HUES6 (cell line): ENCODE data around the gene ADAMTS7.
"Not testable (repeated sequence)": the region's sequence is repeated elsewhere in the genome, so short reads cannot be mapped to it uniquely, and the experiment has no call there.

Experiments used
- H3K27ac ChIP-seq: 2 replicates; pipeline ENCODE4 v1.7.0; 2013; ENCODE audit warnings: low read depth, mild to moderate bottlenecking, low read length, inconsistent platforms
- H3K27me3 ChIP-seq: 2 replicates; pipeline ENCODE4 v1.6.1; 2013; ENCODE audit warnings: low read length; ENCODE audit not compliant: control insufficient read depth, insufficient read depth
- H3K36me3 ChIP-seq: 2 replicates; pipeline ENCODE4 v1.6.1; 2013; ENCODE audit warnings: low read length; ENCODE audit not compliant: control insufficient read depth, insufficient read depth
- H3K4me1 ChIP-seq: 2 replicates; pipeline ENCODE4 v1.6.1; 2013; ENCODE audit warnings: low read length; ENCODE audit not compliant: control insufficient read depth, insufficient read depth
- H3K4me3 ChIP-seq: 2 replicates; pipeline ENCODE4 v1.5.1; 2013; ENCODE audit warnings: low read depth, low read length
- H3K9ac ChIP-seq: one replicate; pipeline ENCODE4 v1.6.1; 2013; ENCODE audit warnings: mild to moderate bottlenecking, low read length
- H3K9me3 ChIP-seq: 2 replicates; pipeline ENCODE4 v1.6.1; 2013; ENCODE audit warnings: low read depth, low read length; ENCODE audit not compliant: control insufficient read depth, insufficient read depth

ADAMTS7 gene

GRCh38 chr15:78749831-78750230, 61.4 kb downstream of the ADAMTS7 start:
- peaks cover 12% of the 10 kb centered on the region for H3K27me3 ChIP-seq
- no peak overlapping the region for H3K9ac ChIP-seq
- H3K9me3 ChIP-seq = no peaks in the 10 kb centered on the region
- H3K4me3 ChIP-seq = no peak overlapping the region
- no peak overlapping the region for H3K27ac ChIP-seq
- peaks cover 3% of the 10 kb centered on the region; the same call in 1 of the 2 replicates for H3K4me1 ChIP-seq
- no peaks in the 10 kb centered on the region for H3K36me3 ChIP-seq

- not testable (repeated sequence) for H3K4me1 ChIP-seq, H3K4me3 ChIP-seq, H3K27ac ChIP-seq, H3K9me3 ChIP-seq, H3K36me3 ChIP-seq, H3K9ac ChIP-seq
- H3K27me3 ChIP-seq = peaks cover 12% of the 10 kb centered on the region
Observed at GRCh38 chr15:78747877-78748276, 63.4 kb downstream of the ADAMTS7 start.

- not testable (repeated sequence) for H3K9me3 ChIP-seq, H3K9ac ChIP-seq, H3K4me3 ChIP-seq, H3K36me3 ChIP-seq, H3K27me3 ChIP-seq, H3K4me1 ChIP-seq, H3K27ac ChIP-seq
Observed at GRCh38 chr15:78741674-78742073, 69.6 kb downstream of the ADAMTS7 start.

GRCh38 chr15:78740904-78741274, 70.4 kb downstream of the ADAMTS7 start:
- Histone ChIP-seq H3K36me3 (no peaks in the 10 kb centered on the region), H3K4me3 (no peak overlapping the region), H3K27ac (no peak overlapping the region), H3K27me3 (no peaks in the 10 kb centered on the region), H3K9ac (no peak overlapping the region), H3K4me1 (peaks cover 5% of the 10 kb centered on the region; the same call in 1 of the 2 replicates), H3K9me3 (no peaks in the 10 kb centered on the region)

GRCh38 chr15:78739996-78740903, 71.0 kb downstream of the ADAMTS7 start:
- Histone ChIP-seq H3K27me3 (no peaks in the 10 kb centered on the region), H3K27ac (no peak overlapping the region), H3K9ac (no peak overlapping the region), H3K9me3 (no peaks in the 10 kb centered on the region), H3K4me3 (no peak overlapping the region), H3K36me3 (no peaks in the 10 kb centered on the region), H3K4me1 (peaks cover 5% of the 10 kb centered on the region; the same call in 1 of the 2 replicates)

- Histone ChIP-seq H3K36me3 (no peaks in the 10 kb centered on the region), H3K4me1 (peaks cover 5% of the 10 kb centered on the region; the same call in 1 of the 2 replicates), H3K9ac (no peak overlapping the region), H3K27ac (no peak overlapping the region), H3K4me3 (no peak overlapping the region), H3K9me3 (no peaks in the 10 kb centered on the region), H3K27me3 (no peaks in the 10 kb centered on the region)
Observed at GRCh38 chr15:78739206-78739605, 72.1 kb downstream of the ADAMTS7 start.

- not testable (repeated sequence) for H3K4me3 ChIP-seq, H3K27ac ChIP-seq, H3K9me3 ChIP-seq, H3K4me1 ChIP-seq, H3K9ac ChIP-seq, H3K36me3 ChIP-seq, H3K27me3 ChIP-seq
Observed at GRCh38 chr15:78737931-78738558, 73.2 kb downstream of the ADAMTS7 start.

- no peaks in the 10 kb centered on the region for H3K27me3 ChIP-seq
- no peak overlapping the region for H3K9ac ChIP-seq
- H3K4me3 ChIP-seq = no peak overlapping the region
- no peaks in the 10 kb centered on the region for H3K36me3 ChIP-seq
- H3K27ac ChIP-seq = no peak overlapping the region
- H3K9me3 ChIP-seq = no peaks in the 10 kb centered on the region
- peaks cover 5% of the 10 kb centered on the region; the same call in 1 of the 2 replicates for H3K4me1 ChIP-seq
Observed at GRCh38 chr15:78737187-78737820, 74.0 kb downstream of the ADAMTS7 start.

GRCh38 chr15:78736286-78736685, 75.0 kb downstream of the ADAMTS7 start:
- not testable (repeated sequence) for H3K9me3 ChIP-seq, H3K27ac ChIP-seq, H3K4me3 ChIP-seq, H3K36me3 ChIP-seq, H3K4me1 ChIP-seq, H3K9ac ChIP-seq, H3K27me3 ChIP-seq

- Histone ChIP-seq H3K4me1 (no peaks in the 10 kb centered on the region), H3K4me3 (no peak overlapping the region), H3K27ac (no peak overlapping the region), H3K27me3 (no peaks in the 10 kb centered on the region), H3K36me3 (no peaks in the 10 kb centered on the region), H3K9ac (no peak overlapping the region), H3K9me3 (no peaks in the 10 kb centered on the region)
Observed at GRCh38 chr15:78734451-78735064, 76.7 kb downstream of the ADAMTS7 start.

- Histone ChIP-seq H3K27me3 (no peaks in the 10 kb centered on the region), H3K9ac (no peak overlapping the region), H3K9me3 (no peaks in the 10 kb centered on the region), H3K27ac (no peak overlapping the region), H3K4me3 (no peak overlapping the region), H3K4me1 (peaks cover 2% of the 10 kb centered on the region; the same call in 1 of the 2 replicates), H3K36me3 (no peaks in the 10 kb centered on the region)
Observed at GRCh38 chr15:78732634-78733033, 78.6 kb downstream of the ADAMTS7 start.
